Measurements from ENCODE around the gene FOXE3.

GRCh38 chr1:47384083-47384482 is 32.0 kb upstream of the FOXE3 start:
- TF ChIP-seq CTCF (conservative IDR thresholded peaks at IDR 0.05 in 1 of 2, IDR thresholded peaks at IDR 0.05 in 1 of 2; ENCODE audit: extremely low read depth in 1 of 2, insufficient read depth in 1 of 2, low read depth in 1 of 2, low read length in 2 of 2) = no peak
- no peak for TF ChIP-seq EZH2 (IDR thresholded peaks at IDR 0.05; ENCODE audit: borderline replicate concordance, low read length)

Measured in mammary epithelial cell (primary cell).